Measurements from ENCODE around the gene TMEM82. TPM values are rescaled to one million over a fixed set of nuclear protein-coding genes. Genes with fewer than 3 reads are reported as not detected.
"Not testable (repeated sequence)": the region's sequence is repeated elsewhere in the genome, so short reads cannot be mapped to it uniquely, and the experiment has no call there.

TMEM82 gene
- total RNA-seq (ENCODE audit: low replicate concordance): 1.1 TPM in 2 replicates
- long read RNA-seq, partial matches to known transcripts: 0 of 2 reads
- long read RNA-seq, other reads (novel, unspliced or antisense): 0 of 2 reads

GRCh38 chr1:15742339-15742801 is at the start of gene TMEM82:
Gene TMEM82 (plus strand): TSS chr1:15742499. CDS start chr1:15742560, 61 bp downstream.
- peak within 1 kb of the TSS; percentile 82 for H3K27ac Mint-ChIP-seq
- TF ChIP-seq CTCF (conservative IDR thresholded peaks at IDR 0.05): no peak
- DNase-seq (ENCODE audit: extremely low spot score, unreplicated experiment): peak; percentile 70
- H3K4me3 Mint-ChIP-seq: peak within 1 kb of the TSS; percentile 66
- peaks cover 19% of the 10 kb centered on the region for H3K4me1 Mint-ChIP-seq (ENCODE audit: unreplicated experiment)
- H3K27me3 Mint-ChIP-seq: no peaks in the 10 kb centered on the region
- no peaks in the 10 kb centered on the region for H3K36me3 Mint-ChIP-seq
- no peaks in the 10 kb centered on the region for H3K9me3 Mint-ChIP-seq

- H3K4me3 Mint-ChIP-seq: no peak overlapping the region
- no peak overlapping the region for H3K27ac Mint-ChIP-seq
- TF ChIP-seq CTCF (conservative IDR thresholded peaks at IDR 0.05): no peak
- peaks cover 3% of the 10 kb centered on the region for H3K36me3 Mint-ChIP-seq
- H3K4me1 Mint-ChIP-seq (ENCODE audit: unreplicated experiment): peaks cover 7% of the 10 kb centered on the region
- H3K9me3 Mint-ChIP-seq: no peaks in the 10 kb centered on the region
- no peak for DNase-seq (ENCODE audit: extremely low spot score, unreplicated experiment)
- H3K27me3 Mint-ChIP-seq: no peaks in the 10 kb centered on the region
Measured at GRCh38 chr1:15693371-15693770, 48.9 kb upstream of the TMEM82 start.

- Mint-ChIP-seq H3K27ac (peak overlapping the region; percentile 20), H3K9me3 (no peaks in the 10 kb centered on the region), H3K4me3 (no peak overlapping the region), H3K36me3 (no peaks in the 10 kb centered on the region), H3K4me1 (ENCODE audit: unreplicated experiment) (peaks cover 13% of the 10 kb centered on the region), H3K27me3 (no peaks in the 10 kb centered on the region)
- no peak for TF ChIP-seq CTCF (conservative IDR thresholded peaks at IDR 0.05)
- DNase-seq (ENCODE audit: extremely low spot score, unreplicated experiment): no peak
Measured at GRCh38 chr1:15696956-15697521, 45.3 kb upstream of the TMEM82 start.

- no peaks in the 10 kb centered on the region for H3K36me3 Mint-ChIP-seq
- H3K27me3 Mint-ChIP-seq: no peaks in the 10 kb centered on the region
- no peak overlapping the region for H3K27ac Mint-ChIP-seq
- no peak for DNase-seq (ENCODE audit: extremely low spot score, unreplicated experiment)
- H3K4me3 Mint-ChIP-seq: no peak overlapping the region
- TF ChIP-seq CTCF (conservative IDR thresholded peaks at IDR 0.05): no peak
- no peaks in the 10 kb centered on the region for H3K9me3 Mint-ChIP-seq
- peaks cover 17% of the 10 kb centered on the region for H3K4me1 Mint-ChIP-seq (ENCODE audit: unreplicated experiment)
Measured at GRCh38 chr1:15698201-15698600, 44.1 kb upstream of the TMEM82 start.

GRCh38 chr1:15699321-15699720 is 43.0 kb upstream of the TMEM82 start:
- H3K4me1 Mint-ChIP-seq (ENCODE audit: unreplicated experiment): peaks cover 22% of the 10 kb centered on the region

GRCh38 chr1:15700508-15700907 is 41.8 kb upstream of the TMEM82 start:
- no peak for DNase-seq (ENCODE audit: extremely low spot score, unreplicated experiment)
- Mint-ChIP-seq H3K4me3 (no peak overlapping the region), H3K36me3 (no peaks in the 10 kb centered on the region), H3K27ac (no peak overlapping the region), H3K4me1 (ENCODE audit: unreplicated experiment) (peaks cover 26% of the 10 kb centered on the region), H3K27me3 (no peaks in the 10 kb centered on the region), H3K9me3 (no peaks in the 10 kb centered on the region)
- no peak for TF ChIP-seq CTCF (conservative IDR thresholded peaks at IDR 0.05)

More at GRCh38 chr1:15699321-15699720, 43.0 kb upstream of the TMEM82 start:
- not testable (repeated sequence) for DNase-seq (ENCODE audit: extremely low spot score, unreplicated experiment); H3K4me3 Mint-ChIP-seq; H3K9me3 Mint-ChIP-seq; H3K27ac Mint-ChIP-seq; H3K27me3 Mint-ChIP-seq; H3K36me3 Mint-ChIP-seq
